ENCODE results near the gene LRRK2. TPM values are rescaled to one million over a fixed set of nuclear protein-coding genes. Genes with fewer than 3 reads are reported as not detected.

The LRRK2 gene
- total and polyA plus RNA-seq, 2 of the 8 experiments (the other 6 are each of a cell fraction or from before 2014, with no cell fraction given): 0.06 to 0.13 TPM

GRCh38 chr12:40312982-40313576 lies 88.3 kb downstream of the LRRK2 start:
- POLR2A ChIA-PET (ENCODE audit: partially characterized antibody): no interaction called here
- H3K4me3 ChIP-seq (ENCODE audit: extremely low read depth in 1 of 4, insufficient read depth in 2 of 4, low read depth in 3 of 4, low read length in 4 of 4): no peak overlapping the region

More at GRCh38 chr12:40312982-40313576, 88.3 kb downstream of the LRRK2 start:
- Histone ChIP-seq H3K79me2 (ENCODE audit: control insufficient read depth in 1 of 2, insufficient read depth in 2 of 2, low read length in 2 of 2) (no peaks in the 10 kb centered on the region), H3K4me2 (ENCODE audit: insufficient read depth in 1 of 2, low read depth in 2 of 2, low read length in 2 of 2) (no peak overlapping the region), H2AK5ac (ENCODE audit: low read depth, low read length) (no peak overlapping the region), H4K5ac (ENCODE audit: insufficient read length, low read depth, low read length) (no peak overlapping the region), H2BK12ac (ENCODE audit: low read depth, low read length) (no peak overlapping the region), H2BK20ac (ENCODE audit: low read length) (no peak overlapping the region), H3K18ac (ENCODE audit: extremely low read depth, low read length) (no peak overlapping the region), H3K9ac (replicated peaks in 1 of 4; ENCODE audit: extremely low read depth in 1 of 4, low read depth in 3 of 4, low read length in 3 of 4) (no peak overlapping the region), H3K23me2 (ENCODE audit: low read depth, low read length) (no peaks in the 10 kb centered on the region), H2AFZ (ENCODE audit: low read length) (no peak overlapping the region), H3K36me3 (ENCODE audit: control insufficient read depth in 2 of 4, insufficient read depth in 4 of 4, low read length in 3 of 4) (no peaks in the 10 kb centered on the region), H3K27ac (ENCODE audit: low read depth, low read length) (no peak overlapping the region), H3K4ac (replicated peaks; ENCODE audit: insufficient read length, low read depth, low read length) (no peak overlapping the region), H2BK5ac (ENCODE audit: low read depth, low read length) (no peak overlapping the region), H4K8ac (ENCODE audit: extremely low read depth, insufficient read depth, low read length) (no peak overlapping the region), H3K56ac (replicated peaks; ENCODE audit: insufficient read length, low read depth, low read length) (no peak overlapping the region), H3K14ac (ENCODE audit: insufficient read length) (no peak overlapping the region), H2BK120ac (replicated peaks; ENCODE audit: low read depth, low read length) (no peak overlapping the region), H2BK15ac (ENCODE audit: low read length) (no peak overlapping the region), H4K91ac (replicated peaks; ENCODE audit: insufficient read length, low read length) (no peak overlapping the region), H3K23ac (ENCODE audit: insufficient read length) (no peak overlapping the region), H3K9me3 (ENCODE audit: insufficient read depth in 2 of 2, low read depth in 1 of 2, low read length in 1 of 2) (no peaks in the 10 kb centered on the region), H3K27me3 (replicated peaks in 1 of 4; ENCODE audit: control insufficient read depth in 3 of 4, extremely low read depth in 1 of 4, insufficient read depth in 3 of 4, low read length in 3 of 4) (peaks cover 0 to 1% (median 0%) of the 10 kb centered on the region in 4 experiments; a peak in 1 of 7 replicates), H3K79me1 (ENCODE audit: low read depth, low read length) (no peaks in the 10 kb centered on the region), H4K20me1 (replicated peaks in 1 of 2; ENCODE audit: control insufficient read depth in 1 of 2, insufficient read depth in 2 of 2, low read length in 2 of 2) (no peaks in the 10 kb centered on the region), H3K4me1 (replicated peaks in 1 of 4; ENCODE audit: control insufficient read depth in 3 of 4, insufficient read depth in 4 of 4, low read length in 3 of 4) (no peaks in the 10 kb centered on the region)
- no peak for DNase-seq (ENCODE audit: low read depth in 1 of 2, low spot score in 2 of 2)
- 61% methylated on average over 4 of the region's 4 CpGs; no CpG with 5 or more reads in 1 of the 2 experiments for WGBS, 2 experiments (ENCODE audit: extremely low coverage in 1 of 2, insufficient coverage in 1 of 2, insufficient read length in 1 of 2, insufficient replicate concordance in 2 of 2, low coverage in 1 of 2, low lambda C conversion rate in 2 of 2, missing lambda C conversion rate in 1 of 2)
- CTCF ChIA-PET (ENCODE audit: partially characterized antibody): interaction anchor here (0.7 to 4.1 kb wide), 10 partner anchors 9 to 438 kb away, joined by 3 to 26 read pairs (median 3); no protein-coding TSS in a partner anchor
- FAIRE-seq: no peak
- TF ChIP-seq TAF7 (optimal IDR thresholded peaks at IDR 0.05; ENCODE audit: borderline replicate concordance, low read depth, low read length) (no peak), RAD21 (IDR thresholded peaks at IDR 0.05 in 1 of 2, conservative IDR thresholded peaks at IDR 0.05 in 1 of 2; ENCODE audit: low read depth in 2 of 2, low read length in 2 of 2) (peak in 1 of 2 experiments; percentile 63; a peak in 3 of 4 replicates), CTCF (IDR thresholded peaks at IDR 0.05; ENCODE audit: control extremely low read depth in 1 of 3, insufficient read depth in 1 of 3, low read depth in 1 of 3, low read length in 3 of 3) (peak in 1 of 3 experiments; percentile 24; a peak in 1 of 4 replicates), ASH2L (IDR thresholded peaks at IDR 0.05; ENCODE audit: low read length) (no peak)
